WTC11 (cell line): Measurements from ENCODE around the gene ST6GALNAC5.

Source experiments
- ATF3 ChIP-seq: sonication (generic); formaldehyde crosslinking; conservative IDR thresholded peaks from 2 replicates; pipeline ENCODE4 v1.8.1; 2022; ENCODE audit warnings: mild to moderate bottlenecking, missing genetic modification reagents
- CBFB ChIP-seq: sonication (generic); formaldehyde crosslinking; IDR thresholded peaks from 2 replicates; pipeline ENCODE4 v1.8.1; 2022; ENCODE audit warnings: mild to moderate bottlenecking, low read depth, missing genetic modification reagents
- CREM ChIP-seq: sonication (generic); formaldehyde crosslinking; IDR thresholded peaks from 2 replicates; pipeline ENCODE4 v1.8.1; 2022; ENCODE audit warnings: mild to moderate bottlenecking, missing genetic modification reagents, moderate library complexity
- E2F1 ChIP-seq: sonication (generic); formaldehyde crosslinking; IDR thresholded peaks from 2 replicates; pipeline ENCODE4 v1.8.0; 2022; ENCODE audit warnings: mild to moderate bottlenecking, missing genetic modification reagents
- EMX1 ChIP-seq: fragments of 250-450 bp; sonication (Bioruptor Pico); IDR thresholded peaks from 2 replicates; pipeline ENCODE4 v1.8.0; 2021; ENCODE audit warnings: mild to moderate bottlenecking
- ESRRA ChIP-seq: sonication (generic); formaldehyde crosslinking; IDR thresholded peaks from 2 replicates; pipeline ENCODE4 v1.8.1; 2022; ENCODE audit warnings: mild to moderate bottlenecking, missing genetic modification reagents, borderline replicate concordance
- MYBL2 ChIP-seq: sonication (generic); formaldehyde crosslinking; IDR thresholded peaks from 2 replicates; pipeline ENCODE4 v1.8.1; 2023; ENCODE audit warnings: mild to moderate bottlenecking, moderate library complexity, missing genetic modification reagents
- NFYB ChIP-seq: sonication (generic); formaldehyde crosslinking; conservative IDR thresholded peaks from 2 replicates; pipeline ENCODE4 v1.8.0; 2022; ENCODE audit warnings: low read depth, missing genetic modification reagents
- NR3C1 ChIP-seq: sonication (generic); formaldehyde crosslinking; conservative IDR thresholded peaks from 2 replicates; pipeline ENCODE4 v1.8.1; 2023; ENCODE audit warnings: low read depth, mild to moderate bottlenecking, missing genetic modification reagents
- TEAD4 ChIP-seq: sonication (generic); formaldehyde crosslinking; IDR thresholded peaks from 2 replicates; pipeline ENCODE4 v1.8.0; 2022; ENCODE audit warnings: mild to moderate bottlenecking, missing genetic modification reagents
- USF1 ChIP-seq: sonication (generic); formaldehyde crosslinking; IDR thresholded peaks from 2 replicates; pipeline ENCODE4 v1.8.0; 2022; ENCODE audit warnings: mild to moderate bottlenecking, missing genetic modification reagents
- TF ChIP-seq, protein P1 (sequence below): sonication (generic); formaldehyde crosslinking; IDR thresholded peaks from 2 replicates; pipeline ENCODE4 v1.8.1; 2023; ENCODE audit warnings: mild to moderate bottlenecking, missing genetic modification reagents, moderate library complexity
- TF ChIP-seq, protein P2 (sequence below): fragments of 200-600 bp; IDR thresholded peaks from 2 replicates; pipeline ENCODE4 v1.8.0; 2022; ENCODE audit warnings: antibody characterized with exemption
- TF ChIP-seq, protein P3 (sequence below): sonication (generic); formaldehyde crosslinking; IDR thresholded peaks from 2 replicates; pipeline ENCODE4 v1.8.1; 2022; ENCODE audit warnings: low read depth, missing genetic modification reagents, borderline replicate concordance

DNA sequence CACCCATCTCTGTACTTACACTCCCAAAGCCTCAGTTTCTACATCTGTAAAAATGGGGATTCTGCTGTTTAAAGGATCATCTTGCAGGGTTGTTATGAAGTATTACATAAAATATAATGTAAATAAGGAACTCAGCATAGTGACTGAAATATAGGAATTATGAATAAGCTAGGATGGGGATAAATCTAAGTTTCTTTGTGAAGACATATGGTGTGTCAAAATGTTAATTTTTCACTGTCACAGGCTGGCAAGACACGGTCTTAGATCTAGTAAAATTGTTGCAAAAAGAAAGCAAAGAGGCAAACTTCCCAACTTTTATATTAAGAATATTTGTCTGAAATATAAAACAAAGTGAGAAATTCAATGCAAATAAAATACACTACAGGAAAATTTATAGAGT, 42.0 kb downstream of the ST6GALNAC5 start:
- TF ChIP-seq TEAD4 (CRISPR knock-in tag) = no peak
- TF ChIP-seq, protein P1, sequence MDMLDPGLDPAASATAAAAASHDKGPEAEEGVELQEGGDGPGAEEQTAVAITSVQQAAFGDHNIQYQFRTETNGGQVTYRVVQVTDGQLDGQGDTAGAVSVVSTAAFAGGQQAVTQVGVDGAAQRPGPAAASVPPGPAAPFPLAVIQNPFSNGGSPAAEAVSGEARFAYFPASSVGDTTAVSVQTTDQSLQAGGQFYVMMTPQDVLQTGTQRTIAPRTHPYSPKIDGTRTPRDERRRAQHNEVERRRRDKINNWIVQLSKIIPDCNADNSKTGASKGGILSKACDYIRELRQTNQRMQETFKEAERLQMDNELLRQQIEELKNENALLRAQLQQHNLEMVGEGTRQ = no peak
- TF ChIP-seq, protein P2, sequence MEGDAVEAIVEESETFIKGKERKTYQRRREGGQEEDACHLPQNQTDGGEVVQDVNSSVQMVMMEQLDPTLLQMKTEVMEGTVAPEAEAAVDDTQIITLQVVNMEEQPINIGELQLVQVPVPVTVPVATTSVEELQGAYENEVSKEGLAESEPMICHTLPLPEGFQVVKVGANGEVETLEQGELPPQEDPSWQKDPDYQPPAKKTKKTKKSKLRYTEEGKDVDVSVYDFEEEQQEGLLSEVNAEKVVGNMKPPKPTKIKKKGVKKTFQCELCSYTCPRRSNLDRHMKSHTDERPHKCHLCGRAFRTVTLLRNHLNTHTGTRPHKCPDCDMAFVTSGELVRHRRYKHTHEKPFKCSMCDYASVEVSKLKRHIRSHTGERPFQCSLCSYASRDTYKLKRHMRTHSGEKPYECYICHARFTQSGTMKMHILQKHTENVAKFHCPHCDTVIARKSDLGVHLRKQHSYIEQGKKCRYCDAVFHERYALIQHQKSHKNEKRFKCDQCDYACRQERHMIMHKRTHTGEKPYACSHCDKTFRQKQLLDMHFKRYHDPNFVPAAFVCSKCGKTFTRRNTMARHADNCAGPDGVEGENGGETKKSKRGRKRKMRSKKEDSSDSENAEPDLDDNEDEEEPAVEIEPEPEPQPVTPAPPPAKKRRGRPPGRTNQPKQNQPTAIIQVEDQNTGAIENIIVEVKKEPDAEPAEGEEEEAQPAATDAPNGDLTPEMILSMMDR = no peak
- no peak for TF ChIP-seq ATF3 (CRISPR knock-in tag)
- TF ChIP-seq, protein P3, sequence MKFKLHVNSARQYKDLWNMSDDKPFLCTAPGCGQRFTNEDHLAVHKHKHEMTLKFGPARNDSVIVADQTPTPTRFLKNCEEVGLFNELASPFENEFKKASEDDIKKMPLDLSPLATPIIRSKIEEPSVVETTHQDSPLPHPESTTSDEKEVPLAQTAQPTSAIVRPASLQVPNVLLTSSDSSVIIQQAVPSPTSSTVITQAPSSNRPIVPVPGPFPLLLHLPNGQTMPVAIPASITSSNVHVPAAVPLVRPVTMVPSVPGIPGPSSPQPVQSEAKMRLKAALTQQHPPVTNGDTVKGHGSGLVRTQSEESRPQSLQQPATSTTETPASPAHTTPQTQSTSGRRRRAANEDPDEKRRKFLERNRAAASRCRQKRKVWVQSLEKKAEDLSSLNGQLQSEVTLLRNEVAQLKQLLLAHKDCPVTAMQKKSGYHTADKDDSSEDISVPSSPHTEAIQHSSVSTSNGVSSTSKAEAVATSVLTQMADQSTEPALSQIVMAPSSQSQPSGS (CRISPR knock-in tag) = no peak
- TF ChIP-seq USF1 (CRISPR knock-in tag) = no peak
- no peak for TF ChIP-seq CREM (CRISPR knock-in tag)
- TF ChIP-seq CBFB (CRISPR knock-in tag) = no peak
- TF ChIP-seq ESRRA (CRISPR knock-in tag) = no peak
- TF ChIP-seq EMX1 = no peak
- no peak for TF ChIP-seq E2F1 (CRISPR knock-in tag)
- TF ChIP-seq MYBL2 (CRISPR knock-in tag) = no peak
- no peak for TF ChIP-seq NR3C1 (CRISPR knock-in tag)
- no peak for TF ChIP-seq NFYB (CRISPR knock-in tag)
